Activated T-cell treated with anti-CD3 and anti-CD28 coated beads for 4 hours (primary cell): Measurements from ENCODE around the gene IL23R.

Experiments
- DNase-seq: peaks from one replicate; pipeline ENCODE4 v3.0.0-alpha.2; 2020

The IL23R gene

GRCh38 chr1:67150931-67151330 is 15.3 kb upstream of the IL23R start:
- DNase-seq, result no peak

DNA sequence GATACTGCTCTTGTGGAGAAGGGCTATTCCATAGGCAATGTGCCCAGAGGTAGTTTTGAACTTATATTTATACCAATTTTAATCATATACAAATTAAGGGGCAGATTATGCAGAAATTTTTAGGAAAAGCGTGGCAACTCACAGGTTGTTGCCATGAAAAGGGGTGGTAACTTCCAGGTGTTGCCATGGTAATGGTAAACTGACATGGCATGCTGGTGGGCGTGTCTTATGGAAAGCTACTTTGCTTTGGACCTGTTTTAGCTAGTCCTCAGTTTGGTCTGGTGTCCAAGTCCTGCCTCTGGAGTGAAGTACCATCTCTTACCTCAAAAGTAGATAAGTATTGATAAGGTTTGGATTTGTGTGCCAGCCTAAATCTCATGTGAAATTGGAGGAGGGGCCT is 7.9 kb upstream of the IL23R start:
- no peak for DNase-seq

DNA sequence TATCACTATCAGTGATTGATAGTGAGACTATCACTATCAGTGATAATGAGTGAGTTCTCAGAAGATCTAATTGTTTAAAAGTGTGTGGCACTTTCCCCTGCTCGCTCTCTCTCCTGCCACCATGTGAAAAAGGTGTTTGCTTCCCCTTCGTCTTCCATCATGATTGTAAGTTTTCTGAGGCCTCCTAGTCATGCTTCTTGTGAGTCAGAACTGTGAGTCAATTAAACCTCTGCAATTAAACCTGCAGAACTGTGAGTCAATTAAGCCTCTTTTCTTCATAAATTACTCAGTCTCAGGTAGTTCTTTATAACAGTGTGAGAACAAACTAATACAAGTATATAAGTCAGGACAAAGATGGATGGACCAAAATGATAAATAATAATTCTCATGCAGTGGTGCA is 7.0 kb upstream of the IL23R start:
- DNase-seq, result no peak

- no peak for DNase-seq
Observed at GRCh38 chr1:67162954-67163353, 3.3 kb upstream of the IL23R start.

- DNase-seq, result no peak
Observed at GRCh38 chr1:67165468-67166041, 699 bp upstream of the IL23R start.

DNA sequence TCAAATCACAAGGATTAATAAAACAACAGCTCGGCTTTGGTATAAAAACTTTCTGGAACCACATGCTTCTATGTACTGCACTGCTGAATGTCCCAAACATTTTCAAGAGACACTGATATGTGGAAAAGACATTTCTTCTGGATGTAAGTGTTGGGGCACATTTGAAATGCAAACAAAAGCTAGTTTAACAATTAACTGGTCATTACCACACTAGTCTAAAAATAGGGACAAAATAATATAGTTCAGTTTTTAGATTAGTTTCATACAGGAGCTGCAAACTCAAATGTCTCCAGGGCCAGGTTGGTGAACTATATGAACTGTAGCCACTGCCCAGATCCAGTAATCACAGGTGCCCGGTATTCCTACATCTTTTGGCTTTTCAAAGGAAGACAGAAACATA is 3.2 kb downstream of the IL23R start:
- no peak for DNase-seq

GRCh38 chr1:67169932-67170331 is 3.7 kb downstream of the IL23R start:
- no peak for DNase-seq

- DNase-seq, result no peak
Observed at GRCh38 chr1:67170751-67171573, 4.7 kb downstream of the IL23R start.

GRCh38 chr1:67171574-67171955 is 5.3 kb downstream of the IL23R start:
- DNase-seq, result no peak

DNA sequence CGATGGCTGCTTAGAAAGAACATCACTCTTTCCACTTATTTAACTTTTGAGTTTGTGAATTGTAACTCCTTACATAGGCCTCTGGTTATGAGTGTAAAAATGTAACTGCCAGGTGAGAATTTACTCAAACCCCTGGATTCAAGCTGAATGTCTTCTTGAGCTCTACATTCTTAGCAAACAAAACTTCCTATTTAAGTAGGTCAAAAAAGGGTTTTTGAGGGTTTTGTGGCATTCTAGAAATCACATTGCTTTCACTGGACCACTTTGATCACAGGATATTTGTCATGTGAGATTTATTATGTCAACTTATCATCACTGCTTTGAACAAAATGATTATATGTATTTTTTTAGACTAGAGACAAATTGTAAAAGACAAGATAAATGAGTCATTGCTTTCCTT is 5.7 kb downstream of the IL23R start:
- no peak for DNase-seq

- no peak for DNase-seq
Observed at GRCh38 chr1:67173988-67174387, 7.7 kb downstream of the IL23R start.

DNA sequence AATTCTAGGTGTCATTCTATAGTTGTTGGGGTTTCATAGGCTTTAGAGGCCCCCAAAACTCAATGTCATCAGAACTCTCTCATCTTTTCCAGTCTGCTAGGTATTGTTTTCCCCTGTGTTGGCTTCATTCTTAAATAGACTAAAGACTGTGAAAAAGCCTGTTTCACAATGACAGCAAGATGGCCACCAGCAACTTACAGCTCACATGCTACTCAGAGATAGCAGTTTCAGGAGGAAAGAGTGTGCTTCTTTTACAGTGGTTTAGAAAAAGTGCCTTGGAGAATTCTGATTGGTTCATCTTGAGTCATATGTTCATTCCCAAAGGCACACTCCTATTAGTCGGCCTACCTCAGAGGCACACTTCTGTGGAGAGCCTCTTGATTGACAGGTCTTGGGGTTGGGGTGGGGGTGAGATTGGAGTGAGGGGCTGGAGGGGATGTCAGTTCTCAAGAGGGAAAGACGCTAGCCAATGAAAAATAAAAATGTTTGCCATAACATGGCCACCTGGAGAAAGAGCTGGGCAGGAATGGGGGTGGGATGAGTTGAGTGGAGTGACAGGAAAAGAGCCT is 8.5 kb downstream of the IL23R start:
- DNase-seq, result no peak

- DNase-seq, result no peak
Observed at GRCh38 chr1:67175530-67176087, 9.4 kb downstream of the IL23R start.

DNA sequence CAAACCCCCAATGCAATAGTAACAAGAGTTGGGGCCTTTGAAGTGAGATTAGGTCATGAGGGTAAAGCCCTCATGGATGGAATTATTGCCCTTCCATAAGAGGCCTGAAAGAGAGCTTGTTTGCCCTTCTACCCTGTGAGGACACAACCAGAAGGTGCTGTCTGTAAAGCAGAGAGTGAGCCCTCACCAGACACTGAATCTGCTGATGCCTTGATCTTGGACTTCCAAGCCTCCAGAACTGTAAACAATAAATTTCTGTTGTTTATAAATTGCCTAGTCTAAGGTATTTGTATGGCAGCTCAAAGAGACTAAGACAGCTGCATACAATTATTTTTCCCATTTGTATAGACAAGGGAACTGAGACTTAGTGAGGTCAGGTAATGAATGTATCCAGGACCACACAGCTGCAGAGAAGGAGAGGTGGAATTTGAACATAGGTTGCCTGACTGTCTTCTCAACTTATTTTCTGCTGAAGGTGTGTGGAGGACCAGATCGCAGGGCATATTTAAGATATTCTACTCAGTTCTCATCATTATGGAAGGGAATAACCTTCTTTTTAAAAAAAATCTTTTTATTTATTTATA is 18.7 kb downstream of the IL23R start:
- DNase-seq, result no peak

DNA sequence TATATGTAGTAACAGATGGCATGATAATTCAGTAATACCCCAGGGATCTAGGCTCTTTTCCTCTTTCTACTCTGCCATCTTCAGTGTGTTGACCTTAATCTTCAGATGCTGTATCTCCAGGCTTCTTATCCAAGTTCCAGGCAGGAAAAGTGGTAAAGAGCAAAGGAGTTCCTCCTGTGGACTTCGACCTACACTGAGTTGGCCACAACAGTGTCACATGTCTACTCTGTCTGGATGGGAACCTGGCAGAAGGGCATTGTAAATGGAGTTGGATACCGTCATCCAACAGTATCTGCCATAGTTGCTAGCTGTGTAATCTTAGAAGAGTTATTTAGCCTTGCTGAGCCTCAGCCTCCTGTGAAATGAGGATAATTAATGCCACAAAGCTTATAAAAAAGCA is 21.9 kb downstream of the IL23R start:
- DNase-seq, result no peak

- no peak for DNase-seq
Observed at GRCh38 chr1:67189953-67190352, 23.7 kb downstream of the IL23R start.

GRCh38 chr1:67190410-67190809 is 24.2 kb downstream of the IL23R start:
- DNase-seq, result no peak

DNA sequence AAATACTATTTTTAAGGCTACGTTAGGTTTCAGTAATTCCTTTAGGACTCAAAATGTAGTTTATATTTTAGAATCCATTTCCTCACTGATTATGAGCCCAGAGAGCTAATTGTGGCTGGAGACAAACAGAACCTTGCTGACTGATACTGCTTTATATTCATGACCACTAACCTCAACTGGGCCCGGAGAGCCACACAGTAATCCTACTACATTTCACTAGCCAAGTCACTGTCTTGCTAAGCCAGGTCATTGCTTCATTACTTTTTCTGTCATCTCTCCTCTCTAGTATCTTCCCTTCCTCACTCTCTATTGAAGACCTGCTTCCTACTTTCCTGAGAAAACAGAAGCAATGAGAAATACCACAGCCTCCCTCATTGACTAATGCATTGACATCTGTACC is 24.7 kb downstream of the IL23R start:
- DNase-seq, result no peak

DNA sequence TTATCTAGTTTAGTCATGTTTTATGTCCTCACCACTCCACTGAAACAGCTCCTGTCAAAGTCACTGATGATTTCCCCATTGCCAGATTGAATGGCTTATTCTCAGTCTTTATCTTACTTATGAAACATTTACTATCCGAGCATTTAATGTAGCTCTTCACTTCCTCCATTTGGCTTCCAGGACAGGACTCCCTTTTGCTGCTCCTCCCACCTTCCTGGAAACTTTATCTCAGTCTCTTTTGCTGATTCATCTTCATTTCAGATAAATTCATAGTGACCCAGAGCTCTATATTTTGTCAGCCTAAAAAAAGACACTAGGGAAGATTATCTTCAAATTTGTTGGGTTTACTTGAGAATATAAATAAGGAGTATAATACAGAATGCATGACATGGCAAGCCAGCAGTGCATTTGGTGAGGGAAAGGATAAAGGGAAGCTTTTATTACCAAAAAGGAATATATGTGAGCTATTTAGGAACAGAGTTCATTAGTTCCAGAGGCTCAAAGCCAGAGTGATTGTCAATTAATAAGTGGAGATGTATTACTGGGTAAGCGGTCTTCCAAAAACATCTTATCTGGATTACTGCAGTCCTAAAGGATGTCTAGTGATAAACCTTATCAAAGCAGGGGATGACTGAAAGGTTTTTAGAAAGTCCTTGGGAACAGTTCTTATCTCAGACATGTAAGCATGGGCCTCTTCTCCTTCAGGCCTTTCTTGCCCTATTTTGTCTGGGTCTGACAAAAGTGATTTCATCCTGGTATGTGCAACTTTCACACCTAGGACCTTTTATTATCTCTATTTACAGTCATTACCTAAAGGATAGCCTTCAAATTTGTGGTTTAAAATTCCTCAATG is 25.6 kb downstream of the IL23R start:
- no peak for DNase-seq

DNA sequence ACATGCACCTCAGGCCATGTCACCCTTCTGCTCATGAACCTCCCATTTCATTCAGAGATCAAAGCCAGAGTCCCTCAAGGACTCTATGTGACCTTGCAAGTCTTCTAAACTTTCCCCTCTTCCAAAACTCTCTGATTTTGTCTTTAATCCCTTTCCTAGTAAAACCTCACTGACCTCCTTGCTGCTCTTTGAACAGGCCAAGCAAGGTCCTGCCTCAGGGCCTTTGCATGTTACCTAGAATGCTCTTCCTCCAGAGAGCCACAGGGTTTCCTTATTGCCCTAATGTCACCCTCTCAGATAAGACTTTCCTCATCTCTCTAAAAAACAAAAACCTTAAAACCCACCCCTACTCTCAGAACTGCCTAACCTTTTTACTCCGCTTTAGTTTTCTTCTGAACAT is 26.6 kb downstream of the IL23R start:
- DNase-seq, result no peak

DNA sequence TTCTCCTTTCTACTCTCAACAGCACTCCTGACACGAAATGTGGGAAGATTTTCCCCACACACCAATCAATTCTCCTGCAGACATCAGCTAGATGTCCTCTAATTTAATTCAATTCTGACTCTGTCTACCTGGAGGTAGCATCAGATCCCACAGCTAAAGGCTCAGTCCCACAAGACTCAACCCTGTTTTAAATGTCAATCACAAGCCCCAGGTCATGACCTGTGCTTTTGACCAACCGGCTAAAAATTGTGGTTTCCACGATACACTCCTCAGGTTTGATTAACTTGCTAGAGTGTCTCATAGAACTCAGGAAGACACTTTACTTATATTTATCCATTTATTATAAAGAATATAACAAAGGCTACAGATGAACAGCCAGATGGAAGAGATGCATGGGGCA is 27.4 kb downstream of the IL23R start:
- no peak for DNase-seq

DNA sequence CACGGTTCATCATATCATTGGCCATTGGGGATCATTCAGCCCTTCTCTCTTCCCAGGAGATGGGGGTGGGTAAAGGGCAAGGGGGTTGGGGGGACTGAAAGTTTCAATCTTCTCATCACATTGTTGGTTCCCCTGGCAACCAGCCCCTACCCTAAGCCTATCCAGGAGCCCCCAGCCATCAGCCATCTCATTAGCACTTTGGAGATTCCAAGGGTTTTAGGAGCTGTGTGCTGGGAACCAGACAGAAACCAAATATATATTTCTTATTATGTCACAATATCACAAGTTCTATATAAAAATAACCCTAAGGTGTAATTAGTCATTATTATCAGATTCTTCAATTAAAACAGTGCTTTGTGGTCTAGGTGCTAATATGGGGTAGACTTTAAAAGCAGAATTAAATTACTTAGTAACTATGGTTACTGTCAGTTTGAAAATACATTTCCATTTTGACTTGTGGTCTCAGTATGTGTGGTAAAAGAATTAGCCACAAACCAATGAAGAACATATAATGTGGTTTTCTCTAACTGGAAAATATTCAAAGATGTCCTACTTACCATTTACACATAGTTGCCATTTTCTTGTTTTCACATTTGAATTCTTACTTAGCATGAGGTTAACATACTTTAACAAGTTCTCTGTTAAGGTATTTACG is 28.1 kb downstream of the IL23R start:
- no peak for DNase-seq
